Astrocyte (in vitro differentiated cells and primary cell): ENCODE results near the gene PPP4R2. TPM values are rescaled to one million over a fixed set of nuclear protein-coding genes. Genes with fewer than 3 reads are reported as not detected.

Experiments used
- DNase-seq: peaks from one replicate; pipeline ENCODE4 v3.0.0-alpha.2; 2010; ENCODE audit warnings: low read depth
- FAIRE-seq: peaks from 2 replicates; lab custom pipeline; 2011; peaks lifted over from hg19 to GRCh38; lab: Jason Lieb, UNC
- H2AFZ ChIP-seq: 2 replicates; pipeline ENCODE4 v1.6.0; 2012; ENCODE audit warnings: low read depth, low read length, inconsistent platforms
- H3K27ac ChIP-seq: 2 replicates; pipeline ENCODE4 v1.5.1; 2011; ENCODE audit warnings: low read depth, low read length, inconsistent platforms
- H3K27me3 ChIP-seq: 2 replicates; pipeline ENCODE4 v1.6.0; 2011; ENCODE audit warnings: low read length, inconsistent platforms; ENCODE audit not compliant: insufficient read depth
- H3K36me3 ChIP-seq: 2 replicates; pipeline ENCODE4 v1.5.1; 2011; ENCODE audit warnings: low read length, inconsistent platforms; ENCODE audit not compliant: insufficient read depth
- H3K4me1 ChIP-seq: 2 replicates; pipeline ENCODE4 v1.5.1; 2011; ENCODE audit warnings: low read length, inconsistent platforms; ENCODE audit not compliant: insufficient read depth
- H3K4me2 ChIP-seq: 2 replicates; pipeline ENCODE4 v1.6.0; 2012; ENCODE audit warnings: low read length, inconsistent platforms
- H3K4me3 ChIP-seq: 2 replicates; pipeline ENCODE4 v1.5.1; 2011; ENCODE audit warnings: low read depth, mild to moderate bottlenecking, low read length, inconsistent platforms; ENCODE audit not compliant: insufficient read depth
- H3K79me2 ChIP-seq: 2 replicates; pipeline ENCODE4 v1.6.0; 2012; ENCODE audit warnings: mild to moderate bottlenecking, low read length, inconsistent platforms; ENCODE audit not compliant: insufficient read depth
- H3K9ac ChIP-seq: 2 replicates; pipeline ENCODE4 v1.6.0; 2012; ENCODE audit warnings: mild to moderate bottlenecking, low read length, inconsistent platforms
- H3K9me3 ChIP-seq: 2 replicates; pipeline ENCODE4 v1.5.1; 2012; ENCODE audit warnings: low read depth, mild to moderate bottlenecking, low read length, inconsistent platforms; ENCODE audit not compliant: insufficient read depth
- H4K20me1 ChIP-seq: 2 replicates; pipeline ENCODE4 v1.6.0; 2012; ENCODE audit warnings: low read length, inconsistent platforms; ENCODE audit not compliant: insufficient read depth
- H3K27ac Mint-ChIP-seq: one replicate; pipeline ENCODE4 v1.8.0; 2021; ENCODE audit warnings: mild to moderate bottlenecking, mixed read lengths; ENCODE audit not compliant: unreplicated experiment
- H3K27me3 Mint-ChIP-seq: one replicate; pipeline ENCODE4 v1.8.0; 2021; ENCODE audit warnings: low read depth, mixed read lengths; ENCODE audit not compliant: unreplicated experiment
- H3K36me3 Mint-ChIP-seq: one replicate; pipeline ENCODE4 v1.8.0; 2021; ENCODE audit warnings: low read depth, mixed read lengths; ENCODE audit not compliant: unreplicated experiment
- H3K4me1 Mint-ChIP-seq: one replicate; pipeline ENCODE4 v1.8.0; 2021; ENCODE audit warnings: low read depth, mixed read lengths; ENCODE audit not compliant: unreplicated experiment
- H3K4me3 Mint-ChIP-seq: one replicate; pipeline ENCODE4 v1.8.0; 2021; ENCODE audit warnings: mild to moderate bottlenecking, moderate library complexity, mixed read lengths; ENCODE audit not compliant: unreplicated experiment
- H3K9me3 Mint-ChIP-seq: one replicate; pipeline ENCODE4 v1.8.0; 2021; ENCODE audit warnings: mild to moderate bottlenecking, mixed read lengths; ENCODE audit not compliant: unreplicated experiment
- EZH2 ChIP-seq: IDR thresholded peaks from 2 replicates; pipeline ENCODE4 v1.6.1; 2012; ENCODE audit warnings: mild to moderate bottlenecking, low read length, inconsistent platforms; ENCODE audit not compliant: insufficient read depth
- total RNA-seq: library from RNA; stranded (reverse); gene quantifications from 2 replicates; pipeline ENCODE4 v1.2.1, GENCODE V29; 2021
- TF ChIP-seq, protein P1 (sequence below): IDR thresholded peaks from 2 replicates; pipeline ENCODE4 v1.5.1; 2011; ENCODE audit warnings: low read depth, mild to moderate bottlenecking, inconsistent platforms, low read length, moderate library complexity; ENCODE audit not compliant: insufficient read depth

PPP4R2 gene
- total RNA-seq, 1 donor from 2014 or later, result 98.5 TPM

- H3K36me3 ChIP-seq, result no peaks in the 10 kb centered on the region
- H3K9me3 ChIP-seq, result no peaks in the 10 kb centered on the region
- Mint-ChIP-seq H3K4me3 (no peak overlapping the region), H3K4me1 (peaks cover 36% of the 10 kb centered on the region), H3K27me3 (no peaks in the 10 kb centered on the region), H3K36me3 (peaks cover 1% of the 10 kb centered on the region), H3K27ac (peak overlapping the region; percentile 73), H3K9me3 (no peaks in the 10 kb centered on the region)
- H3K79me2 ChIP-seq, result peaks cover 98% of the 10 kb centered on the region
- H3K27ac ChIP-seq, result peak overlapping the region; percentile 80
- peaks cover 19% of the 10 kb centered on the region for H3K4me1 ChIP-seq
- peak overlapping the region; percentile 68 for H3K4me2 ChIP-seq
- no peaks in the 10 kb centered on the region for H3K27me3 ChIP-seq
- no peak for TF ChIP-seq EZH2
- TF ChIP-seq, protein P1, sequence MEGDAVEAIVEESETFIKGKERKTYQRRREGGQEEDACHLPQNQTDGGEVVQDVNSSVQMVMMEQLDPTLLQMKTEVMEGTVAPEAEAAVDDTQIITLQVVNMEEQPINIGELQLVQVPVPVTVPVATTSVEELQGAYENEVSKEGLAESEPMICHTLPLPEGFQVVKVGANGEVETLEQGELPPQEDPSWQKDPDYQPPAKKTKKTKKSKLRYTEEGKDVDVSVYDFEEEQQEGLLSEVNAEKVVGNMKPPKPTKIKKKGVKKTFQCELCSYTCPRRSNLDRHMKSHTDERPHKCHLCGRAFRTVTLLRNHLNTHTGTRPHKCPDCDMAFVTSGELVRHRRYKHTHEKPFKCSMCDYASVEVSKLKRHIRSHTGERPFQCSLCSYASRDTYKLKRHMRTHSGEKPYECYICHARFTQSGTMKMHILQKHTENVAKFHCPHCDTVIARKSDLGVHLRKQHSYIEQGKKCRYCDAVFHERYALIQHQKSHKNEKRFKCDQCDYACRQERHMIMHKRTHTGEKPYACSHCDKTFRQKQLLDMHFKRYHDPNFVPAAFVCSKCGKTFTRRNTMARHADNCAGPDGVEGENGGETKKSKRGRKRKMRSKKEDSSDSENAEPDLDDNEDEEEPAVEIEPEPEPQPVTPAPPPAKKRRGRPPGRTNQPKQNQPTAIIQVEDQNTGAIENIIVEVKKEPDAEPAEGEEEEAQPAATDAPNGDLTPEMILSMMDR, result no peak
- no peak overlapping the region for H2AFZ ChIP-seq
- FAIRE-seq (no peak), DNase-seq (no peak)
- H3K4me3 ChIP-seq, result no peak overlapping the region
- H3K9ac ChIP-seq, result peak overlapping the region; percentile 63
- H4K20me1 ChIP-seq, result peaks cover 89% of the 10 kb centered on the region
Observed at GRCh38 chr3:73030073-73030597, 33.5 kb downstream of the PPP4R2 start.

GRCh38 chr3:73031573-73032103 is 35.0 kb downstream of the PPP4R2 start:
- H4K20me1 ChIP-seq, result peaks cover 87% of the 10 kb centered on the region
- H3K4me3 ChIP-seq, result no peak overlapping the region

More at GRCh38 chr3:73031573-73032103, 35.0 kb downstream of the PPP4R2 start:
- H3K9me3 Mint-ChIP-seq, result no peaks in the 10 kb centered on the region
- no peaks in the 10 kb centered on the region for H3K36me3 ChIP-seq
- peaks cover 40% of the 10 kb centered on the region for H3K4me1 Mint-ChIP-seq
- H3K4me3 Mint-ChIP-seq, result no peak overlapping the region
- H3K79me2 ChIP-seq, result peaks cover 98% of the 10 kb centered on the region
- H2AFZ ChIP-seq, result no peak overlapping the region
- TF ChIP-seq, protein P1, result no peak
- TF ChIP-seq EZH2, result no peak
- no peaks in the 10 kb centered on the region for H3K27me3 ChIP-seq
- no peak overlapping the region for H3K27ac Mint-ChIP-seq
- no peak for DNase-seq
- no peak overlapping the region for H3K4me2 ChIP-seq
- peaks cover 26% of the 10 kb centered on the region for H3K4me1 ChIP-seq
- no peaks in the 10 kb centered on the region for H3K9me3 ChIP-seq
- no peak for FAIRE-seq
- no peak overlapping the region for H3K9ac ChIP-seq
- no peaks in the 10 kb centered on the region for H3K27me3 Mint-ChIP-seq
- H3K36me3 Mint-ChIP-seq, result peaks cover 1% of the 10 kb centered on the region
- no peak overlapping the region for H3K27ac ChIP-seq
